RWPE2 (cell line): ENCODE measurements around the gene FAM209A.
A peak's percentile ranks its signal among the peaks of the same experiment; 100 is the strongest.
"Not testable (repeated sequence)": the region's sequence is repeated elsewhere in the genome, so short reads cannot be mapped to it uniquely, and the experiment has no call there.

Source experiments
- ATAC-seq: fragments of 200-7000 bp; cut with Tn5 transposase; 3 replicates; pipeline ENCODE4 v1.9.1; 2021; ENCODE audit warnings: low read depth
- DNase-seq: peaks from one replicate; pipeline ENCODE4 v3.0.0-alpha.2; 2020; ENCODE audit warnings: low spot score
- H3K27ac ChIP-seq: fragments of 450-650 bp; 2 replicates; pipeline ENCODE4 v1.5.1; 2017; ENCODE audit warnings: mild to moderate bottlenecking; ENCODE audit not compliant: poor library complexity, severe bottlenecking
- H3K27me3 ChIP-seq: fragments of 250-450 bp; sonication (Bioruptor Pico); 2 replicates; pipeline ENCODE4 v1.5.1; 2021; ENCODE audit warnings: mild to moderate bottlenecking, moderate library complexity; ENCODE audit not compliant: insufficient read depth, poor library complexity, severe bottlenecking
- H3K36me3 ChIP-seq: fragments of 250-450 bp; sonication (Bioruptor Pico); 2 replicates; pipeline ENCODE4 v1.5.1; 2020; ENCODE audit warnings: low read depth, mild to moderate bottlenecking, moderate library complexity
- H3K4me1 ChIP-seq: fragments of 250-450 bp; sonication (Bioruptor Pico); 2 replicates; pipeline ENCODE4 v1.5.1; 2021; ENCODE audit warnings: mild to moderate bottlenecking, moderate library complexity; ENCODE audit not compliant: insufficient read depth, poor library complexity, severe bottlenecking
- H3K4me3 ChIP-seq: fragments of 250-450 bp; sonication (Bioruptor Pico); 2 replicates; pipeline ENCODE4 v1.5.1; 2021; ENCODE audit warnings: mild to moderate bottlenecking, moderate library complexity; ENCODE audit not compliant: severe bottlenecking
- H3K9me3 ChIP-seq: fragments of 250-450 bp; sonication (Bioruptor Pico); 2 replicates; pipeline ENCODE4 v1.5.1; 2021; ENCODE audit warnings: mild to moderate bottlenecking, moderate library complexity; ENCODE audit not compliant: severe bottlenecking
- TF ChIP-seq, protein P1 (sequence below): fragments of 450-650 bp; IDR thresholded peaks from one replicate; pipeline ENCODE4 v1.5.1; 2017; ENCODE audit warnings: mild to moderate bottlenecking, moderate library complexity; ENCODE audit not compliant: poor library complexity, severe bottlenecking

FAM209A gene

DNA sequence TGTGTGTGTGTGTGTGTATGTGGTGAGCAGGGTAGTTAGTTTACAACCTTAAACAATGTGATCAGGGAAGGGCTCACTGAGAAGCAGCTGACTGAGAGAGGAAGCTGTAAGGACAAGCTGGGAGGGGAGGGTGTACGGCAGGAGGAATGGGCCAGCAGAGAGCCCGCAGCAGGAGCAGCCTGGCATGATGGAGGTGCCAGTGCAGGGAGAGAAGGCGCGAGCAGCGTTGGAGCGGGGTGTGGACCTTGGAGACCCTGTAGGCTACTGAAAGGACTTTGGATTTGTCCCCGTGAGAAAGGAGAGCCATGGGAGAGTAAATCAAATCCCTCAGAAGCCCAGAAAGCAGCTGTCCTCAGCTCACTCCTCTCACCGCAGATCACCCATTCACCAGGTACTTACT lies 27.0 kb downstream of the FAM209A start:
- Histone ChIP-seq H3K27me3 (no peaks in the 10 kb centered on the region), H3K4me3 (no peak overlapping the region), H3K9me3 (no peaks in the 10 kb centered on the region), H3K27ac (no peak overlapping the region), H3K36me3 (no peaks in the 10 kb centered on the region), H3K4me1 (peaks cover 10% of the 10 kb centered on the region)
- ATAC-seq (no peak), DNase-seq (no peak)
- TF ChIP-seq, protein P1, sequence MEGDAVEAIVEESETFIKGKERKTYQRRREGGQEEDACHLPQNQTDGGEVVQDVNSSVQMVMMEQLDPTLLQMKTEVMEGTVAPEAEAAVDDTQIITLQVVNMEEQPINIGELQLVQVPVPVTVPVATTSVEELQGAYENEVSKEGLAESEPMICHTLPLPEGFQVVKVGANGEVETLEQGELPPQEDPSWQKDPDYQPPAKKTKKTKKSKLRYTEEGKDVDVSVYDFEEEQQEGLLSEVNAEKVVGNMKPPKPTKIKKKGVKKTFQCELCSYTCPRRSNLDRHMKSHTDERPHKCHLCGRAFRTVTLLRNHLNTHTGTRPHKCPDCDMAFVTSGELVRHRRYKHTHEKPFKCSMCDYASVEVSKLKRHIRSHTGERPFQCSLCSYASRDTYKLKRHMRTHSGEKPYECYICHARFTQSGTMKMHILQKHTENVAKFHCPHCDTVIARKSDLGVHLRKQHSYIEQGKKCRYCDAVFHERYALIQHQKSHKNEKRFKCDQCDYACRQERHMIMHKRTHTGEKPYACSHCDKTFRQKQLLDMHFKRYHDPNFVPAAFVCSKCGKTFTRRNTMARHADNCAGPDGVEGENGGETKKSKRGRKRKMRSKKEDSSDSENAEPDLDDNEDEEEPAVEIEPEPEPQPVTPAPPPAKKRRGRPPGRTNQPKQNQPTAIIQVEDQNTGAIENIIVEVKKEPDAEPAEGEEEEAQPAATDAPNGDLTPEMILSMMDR, result no peak

DNA sequence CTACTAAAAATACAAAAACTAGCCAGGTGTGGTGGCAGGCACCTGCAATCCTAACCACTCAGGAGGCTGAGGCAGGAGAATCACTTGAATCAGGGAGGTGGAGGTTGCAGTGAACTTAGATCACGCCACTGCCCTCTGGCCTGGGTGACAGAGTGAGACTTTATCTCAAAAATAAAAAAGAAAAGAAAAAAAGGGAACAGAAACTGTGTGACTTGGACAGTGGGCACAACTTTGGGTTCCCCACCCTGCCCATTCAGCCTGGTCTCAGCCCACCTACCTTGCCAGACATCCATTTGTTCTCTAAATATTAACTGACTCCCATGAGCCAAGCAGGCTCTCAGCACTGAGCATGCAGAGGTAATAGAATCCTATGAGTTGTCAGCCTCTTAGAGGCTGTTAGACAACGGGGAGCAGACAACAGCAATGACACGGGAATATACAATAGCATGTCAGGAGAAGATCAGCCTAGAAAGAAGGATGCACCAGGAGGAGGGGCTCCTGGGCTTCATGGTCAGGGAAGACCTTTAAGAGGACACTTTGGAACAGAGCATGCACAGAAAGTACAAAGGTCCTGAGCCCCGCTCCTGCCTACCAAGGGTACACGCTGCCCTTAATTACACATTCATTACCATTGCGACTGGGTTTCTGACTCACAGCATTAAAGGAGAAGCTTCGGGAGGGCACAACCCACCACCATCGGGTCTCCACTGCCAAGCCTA lies 28.5 kb downstream of the FAM209A start:
- ATAC-seq (no peak), DNase-seq (no peak)
- H3K4me1 ChIP-seq, result peaks cover 10% of the 10 kb centered on the region
- H3K27ac ChIP-seq, result no peak overlapping the region
- H3K4me3 ChIP-seq, result no peak overlapping the region
- H3K27me3 ChIP-seq, result no peaks in the 10 kb centered on the region
- no peaks in the 10 kb centered on the region for H3K9me3 ChIP-seq
- no peaks in the 10 kb centered on the region for H3K36me3 ChIP-seq
- TF ChIP-seq, protein P1, result no peak

DNA sequence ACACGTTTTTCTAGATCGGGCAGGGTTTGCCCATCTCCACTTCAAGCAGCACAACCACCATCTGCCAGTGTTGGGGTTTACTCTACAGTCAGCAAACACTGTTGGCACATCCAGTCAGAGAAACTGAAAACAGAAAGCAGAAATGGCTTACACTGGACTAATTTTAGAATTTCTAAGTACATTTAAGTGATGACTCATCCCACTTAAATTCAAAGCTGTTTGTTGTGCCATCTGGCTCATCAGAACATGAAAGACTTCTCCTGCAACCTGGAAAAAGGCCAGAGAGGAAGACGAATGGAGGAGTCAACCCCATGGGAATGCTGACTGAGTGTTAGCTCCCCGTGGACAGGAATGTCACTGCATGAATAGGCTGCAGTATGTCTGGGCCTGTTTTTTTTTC lies 30.3 kb downstream of the FAM209A start:
- Histone ChIP-seq H3K4me1 (peaks cover 10% of the 10 kb centered on the region), H3K4me3 (no peak overlapping the region), H3K27ac (peak overlapping the region; percentile 21), H3K27me3 (no peaks in the 10 kb centered on the region), H3K36me3 (no peaks in the 10 kb centered on the region), H3K9me3 (no peaks in the 10 kb centered on the region)
- DNase-seq (peak; percentile 97), ATAC-seq (peak; percentile 95)
- TF ChIP-seq, protein P1, result no peak

DNA sequence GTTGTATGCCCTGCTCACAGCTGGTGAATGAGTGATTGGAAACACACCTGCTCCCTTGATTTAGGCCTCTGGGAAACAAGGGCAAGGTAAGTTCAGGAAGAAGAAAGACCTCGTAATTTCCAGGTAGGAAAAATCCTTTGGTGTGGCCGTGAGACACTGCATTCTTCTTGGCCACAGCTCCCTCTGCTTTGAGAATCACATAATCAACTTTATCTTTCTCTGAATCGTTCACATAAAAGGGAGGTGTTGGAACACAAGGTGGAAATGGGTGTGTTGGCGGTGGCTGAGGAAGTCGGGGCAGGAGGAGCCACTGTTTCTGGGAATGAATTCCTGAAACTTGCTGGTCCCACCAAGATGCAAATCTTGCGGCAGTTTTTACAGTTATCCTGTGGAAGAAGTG lies 34.4 kb downstream of the FAM209A start:
- Histone ChIP-seq H3K27me3 (no peaks in the 10 kb centered on the region), H3K4me1 (peaks cover 10% of the 10 kb centered on the region), H3K36me3 (no peaks in the 10 kb centered on the region), H3K9me3 (no peaks in the 10 kb centered on the region), H3K27ac (no peak overlapping the region), H3K4me3 (no peak overlapping the region)
- ATAC-seq (no peak), DNase-seq (no peak)
- TF ChIP-seq, protein P1, result no peak

DNA sequence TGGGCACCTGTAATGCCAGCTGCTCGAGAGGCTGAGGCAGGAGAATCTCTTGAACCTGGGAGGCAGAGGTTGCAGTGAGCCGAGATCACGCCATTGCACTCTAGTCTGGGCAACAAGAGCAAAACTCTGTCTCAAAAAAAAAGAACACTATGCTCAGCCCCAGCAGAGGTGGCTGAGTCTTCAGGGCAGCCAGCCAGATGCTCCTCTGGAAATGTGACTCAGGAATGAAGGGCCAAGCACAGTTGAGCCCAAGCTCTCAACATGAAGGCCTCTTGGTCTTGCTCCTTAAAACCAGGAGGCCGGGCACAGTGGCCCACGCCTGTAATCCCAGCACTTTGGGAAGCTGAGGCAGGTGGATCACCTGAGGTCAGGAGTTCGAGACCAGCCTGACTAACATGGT lies 40.0 kb downstream of the FAM209A start:
- H3K36me3 ChIP-seq, H3K27ac ChIP-seq, H3K9me3 ChIP-seq, DNase-seq, H3K27me3 ChIP-seq, H3K4me1 ChIP-seq, H3K4me3 ChIP-seq: not testable (repeated sequence)
- peak; percentile 37; the same call in 1 of the 3 replicates for ATAC-seq
